ENCODE data around the gene MYO1D.

DNA sequence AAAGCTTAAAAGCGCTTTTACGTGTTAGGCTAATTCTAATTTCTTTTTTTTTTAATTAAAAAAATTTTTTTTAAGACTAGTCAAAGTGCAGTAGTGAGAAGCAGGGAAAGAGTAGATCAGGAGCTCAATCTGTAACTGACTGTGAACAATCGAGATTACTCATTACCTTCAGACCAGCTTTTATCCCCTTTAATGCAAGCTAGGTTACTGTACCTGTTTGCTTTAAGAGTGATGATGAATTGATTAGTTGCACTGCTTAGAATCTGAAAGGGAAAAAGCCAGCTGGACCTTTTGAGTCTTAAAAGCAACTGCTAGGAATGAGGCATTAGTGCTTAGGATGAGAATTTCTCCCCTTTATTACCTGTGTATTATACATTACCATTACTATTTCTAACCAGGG, 413.6 kb downstream of the MYO1D start:
- TF ChIP-seq CTCF (IDR thresholded peaks at IDR 0.05; ENCODE audit: low read depth, low read length, missing input control) (no peak), TAF1 (conservative IDR thresholded peaks at IDR 0.05) (no peak), ATF3 (IDR thresholded peaks at IDR 0.05) (no peak), EGR1 (IDR thresholded peaks at IDR 0.05; ENCODE audit: low read depth in 2 of 2) (no peak), REST (IDR thresholded peaks at IDR 0.05) (no peak), GABPA (IDR thresholded peaks at IDR 0.05 in 1 of 2, conservative IDR thresholded peaks at IDR 0.05 in 1 of 2) (no peak), ZBTB33 (IDR thresholded peaks at IDR 0.05) (no peak), RXRA (IDR thresholded peaks at IDR 0.05) (no peak), MAX (IDR thresholded peaks at IDR 0.05) (no peak), YY1 (IDR thresholded peaks at IDR 0.05) (no peak)

Data from liver (tissue), 3 donors.